Measurements from ENCODE around the gene HSD17B8.

HSD17B8 gene

GRCh38 chr6:33191383-33192104, 12.9 kb upstream of the HSD17B8 start:
- DNase-seq (ENCODE audit: low spot score), result no peak

- no peak for DNase-seq (ENCODE audit: low spot score)
These were observed 12.3 kb upstream of the HSD17B8 start, which contains the start of gene COL11A2 for GRCh38 chr6:33192105-33192646. Gene COL11A2, minus strand, starts transcription at chr6:33192467. Its CDS starts 227 bp downstream, at chr6:33192240.

GRCh38 chr6:33192671-33193602, 11.5 kb upstream of the HSD17B8 start:
- no peak for DNase-seq (ENCODE audit: low spot score)

DNA sequence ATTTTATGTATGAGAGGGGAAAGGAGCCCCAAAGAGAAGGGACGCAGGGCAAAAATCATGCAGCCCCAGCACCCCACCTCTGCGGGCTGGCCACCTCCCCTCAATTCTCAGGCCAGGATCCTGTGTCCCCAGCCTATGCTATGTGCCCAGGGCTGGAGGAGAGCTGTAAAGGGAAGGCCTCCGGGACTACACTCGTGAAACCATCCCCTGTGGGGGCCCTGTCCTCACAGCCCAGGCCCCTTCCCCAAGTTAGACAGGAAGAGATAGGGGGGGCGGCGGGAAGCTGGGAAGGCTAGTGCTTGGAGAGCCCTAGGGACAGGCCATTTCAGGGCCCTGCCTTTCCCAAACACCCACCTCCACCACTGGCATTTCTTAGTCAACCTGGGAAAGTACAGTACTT, 10.8 kb upstream of the HSD17B8 start:
- DNase-seq (ENCODE audit: low spot score), result no peak

- no peak for DNase-seq (ENCODE audit: low spot score)
These were observed 9.9 kb upstream of the HSD17B8 start for GRCh38 chr6:33194431-33194979.

- DNase-seq (ENCODE audit: low spot score), result no peak
These were observed 8.9 kb upstream of the HSD17B8 start for GRCh38 chr6:33195304-33196165.

GRCh38 chr6:33197431-33198048, 6.9 kb upstream of the HSD17B8 start:
- DNase-seq (ENCODE audit: low spot score), result peak; percentile 86

DNA sequence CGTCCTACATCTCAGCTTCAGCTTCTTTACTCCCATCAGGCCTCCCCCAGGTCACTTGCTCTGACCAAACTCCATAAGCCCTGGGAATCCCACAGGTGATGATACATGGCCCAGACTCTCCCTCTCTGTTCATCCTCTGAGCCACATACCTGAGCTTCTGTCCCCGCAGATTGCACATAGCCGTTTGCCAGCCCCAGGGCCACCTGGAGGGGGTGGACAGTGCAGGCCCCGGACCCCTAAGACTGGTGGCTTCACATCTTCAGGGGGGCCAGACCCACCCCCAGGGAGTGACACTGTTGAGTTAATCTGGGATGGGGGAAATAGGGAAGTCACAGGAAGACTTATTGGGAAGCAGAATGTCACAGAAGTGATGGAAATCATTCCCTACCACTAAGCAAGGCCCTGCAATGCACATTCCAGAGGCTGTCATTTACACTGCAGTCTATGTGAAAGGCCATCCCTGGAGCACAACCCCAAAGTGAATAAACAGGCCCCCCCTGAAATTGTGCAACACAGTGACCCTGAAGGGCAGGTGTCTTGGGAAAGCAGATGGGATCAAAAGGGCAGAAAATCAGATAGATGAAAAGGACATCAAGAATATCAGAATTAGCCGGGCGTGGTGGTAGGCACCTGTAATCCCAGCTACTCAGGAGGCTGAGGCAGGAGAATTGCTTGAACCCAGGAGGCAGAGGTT, 6.1 kb upstream of the HSD17B8 start:
- no peak for DNase-seq (ENCODE audit: low spot score)

DNA sequence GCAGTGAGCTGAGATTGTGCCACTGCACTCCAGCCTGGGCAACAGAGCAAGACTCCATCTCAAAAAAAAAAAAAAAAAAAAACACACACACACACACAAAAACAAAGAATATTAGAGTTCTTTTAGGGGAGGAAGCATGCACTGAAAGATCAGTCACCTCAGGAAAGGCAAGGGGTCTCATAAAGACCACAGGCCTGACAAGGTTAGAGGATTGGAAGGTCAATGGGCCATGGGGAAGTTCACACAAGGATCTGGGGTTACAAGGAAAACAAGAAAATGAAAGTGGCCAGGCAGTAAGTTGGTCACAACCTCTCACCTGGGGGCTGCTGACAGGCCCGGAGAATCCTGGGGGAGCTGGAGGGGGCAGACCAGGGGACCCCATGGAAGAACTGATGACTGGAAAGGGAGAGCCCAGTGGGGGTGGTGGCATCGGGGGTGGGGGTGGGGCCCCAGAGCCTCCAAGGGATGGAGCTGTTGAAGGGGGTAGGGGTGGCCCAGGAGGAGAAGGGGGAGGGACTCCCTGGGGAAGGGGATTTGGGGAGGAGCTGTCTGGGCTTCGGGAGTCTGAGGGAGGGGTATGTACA, 5.5 kb upstream of the HSD17B8 start:
- DNase-seq (ENCODE audit: low spot score), result peak; percentile 13

DNA sequence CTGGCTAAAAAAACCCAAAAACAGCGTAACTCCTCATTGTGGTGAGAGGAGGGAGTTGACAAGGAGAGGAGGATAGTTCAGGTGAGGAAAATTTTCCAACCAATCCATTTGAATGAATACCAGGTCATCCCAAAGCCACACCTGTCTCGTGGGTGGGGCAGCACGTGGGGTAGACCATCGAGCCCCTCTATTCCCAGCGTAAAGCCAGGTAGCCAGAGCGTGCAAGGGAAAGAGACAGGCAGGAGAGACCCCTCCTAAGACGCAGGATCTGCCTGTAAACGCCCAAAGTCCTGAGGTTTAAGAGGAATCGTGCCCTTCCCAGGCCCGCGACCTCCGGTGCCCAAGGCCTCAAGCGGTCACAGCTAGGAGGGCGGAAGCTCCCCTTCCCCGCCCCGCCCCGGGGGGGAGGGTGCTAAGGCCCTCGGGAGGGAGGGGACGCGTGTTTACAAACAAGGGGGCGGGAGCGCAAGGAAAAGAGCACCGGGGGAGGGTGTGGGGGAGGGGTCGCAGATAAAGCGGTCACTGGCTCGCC, 4.7 kb upstream of the HSD17B8 start:
- peak; percentile 86 for DNase-seq (ENCODE audit: low spot score)

DNA sequence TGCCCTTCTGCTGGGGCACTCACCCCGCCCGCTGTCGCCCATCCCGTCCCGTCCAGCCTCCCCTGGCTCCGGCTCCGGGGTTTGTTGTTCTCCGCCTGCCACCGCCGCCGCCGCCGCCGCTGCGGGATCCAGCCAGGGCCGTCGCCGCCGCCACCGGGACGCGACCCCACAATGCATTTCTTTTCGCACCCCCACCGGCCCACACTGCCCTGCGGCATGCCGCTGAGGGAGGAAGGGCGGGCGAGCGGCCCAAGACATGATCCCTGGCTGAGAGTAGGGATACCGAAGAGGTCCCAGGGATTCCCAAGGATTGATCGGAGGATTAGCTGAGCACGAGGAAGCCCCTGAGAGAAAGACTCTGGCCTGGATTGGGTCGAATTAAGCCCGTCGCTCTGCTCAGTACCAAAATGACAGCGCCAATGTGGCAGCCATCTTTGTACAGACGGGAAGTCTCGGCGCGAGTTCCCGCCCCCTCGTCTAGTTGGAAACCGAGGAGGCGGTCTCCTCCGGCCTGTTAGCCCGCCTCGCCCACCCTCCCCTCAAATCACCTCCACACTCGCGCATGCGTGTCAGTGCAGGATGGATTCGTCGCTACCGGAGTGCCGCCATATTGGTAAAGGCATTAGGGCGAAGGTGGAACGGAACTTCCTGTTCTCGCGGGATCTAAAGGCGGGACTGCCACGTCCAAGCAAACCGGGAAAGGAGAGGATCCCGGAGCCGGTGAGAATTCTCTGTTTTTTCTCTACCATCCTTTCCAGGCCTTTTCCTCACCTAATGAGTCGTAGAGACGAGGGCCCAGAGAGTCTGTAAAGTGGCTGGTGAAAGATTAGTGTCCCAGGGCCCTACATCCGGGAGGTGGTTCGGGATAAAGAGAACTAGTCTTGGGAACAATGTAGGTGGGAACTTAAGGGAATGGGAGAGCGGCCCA, 4.0 kb upstream of the HSD17B8 start, which contains the start of the genes RXRB and SLC39A7:
RXRB (minus strand) TSS at position 447 of the 928 bp plus-strand sequence; CDS start at position 258, 189 bp downstream.
SLC39A7 (plus strand) TSS at position 649 of the 928 bp plus-strand sequence. CDS start 379 bp downstream, outside the sequence.
- DNase-seq (ENCODE audit: low spot score), result peak; percentile 97

DNA sequence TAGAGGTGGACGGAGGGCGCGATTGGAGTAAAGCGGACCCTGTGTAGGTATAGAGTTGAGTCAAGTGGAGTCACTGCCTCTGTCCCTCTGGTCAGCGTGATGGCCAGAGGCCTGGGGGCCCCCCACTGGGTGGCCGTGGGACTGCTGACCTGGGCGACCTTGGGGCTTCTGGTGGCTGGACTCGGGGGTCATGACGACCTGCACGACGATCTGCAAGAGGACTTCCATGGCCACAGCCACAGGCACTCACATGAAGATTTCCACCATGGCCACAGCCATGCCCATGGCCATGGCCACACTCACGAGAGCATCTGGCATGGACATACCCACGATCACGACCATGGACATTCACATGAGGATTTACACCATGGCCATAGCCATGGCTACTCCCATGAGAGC, 3.3 kb upstream of the HSD17B8 start:
- no peak for DNase-seq (ENCODE audit: low spot score)

GRCh38 chr6:33201935-33202334, 2.5 kb upstream of the HSD17B8 start:
- no peak for DNase-seq (ENCODE audit: low spot score)

DNA sequence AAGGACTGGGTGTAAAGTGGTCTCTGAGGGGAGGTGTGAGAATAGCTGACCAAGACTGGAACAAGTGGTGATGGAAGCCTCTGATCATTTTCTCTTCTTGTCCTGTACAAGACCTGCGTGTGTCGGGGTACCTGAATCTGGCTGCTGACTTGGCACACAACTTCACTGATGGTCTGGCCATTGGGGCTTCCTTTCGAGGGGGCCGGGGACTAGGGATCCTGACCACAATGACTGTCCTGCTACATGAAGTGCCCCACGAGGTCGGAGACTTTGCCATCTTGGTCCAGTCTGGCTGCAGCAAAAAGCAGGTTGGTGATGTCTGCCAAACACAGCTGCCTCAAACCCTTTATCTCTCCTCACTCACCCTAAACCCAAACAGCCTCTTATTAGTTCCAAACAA, 1.7 kb upstream of the HSD17B8 start:
- no peak for DNase-seq (ENCODE audit: low spot score)

- DNase-seq (ENCODE audit: low spot score), result no peak
These were observed 851 bp upstream of the HSD17B8 start for GRCh38 chr6:33203443-33204164.

DNA sequence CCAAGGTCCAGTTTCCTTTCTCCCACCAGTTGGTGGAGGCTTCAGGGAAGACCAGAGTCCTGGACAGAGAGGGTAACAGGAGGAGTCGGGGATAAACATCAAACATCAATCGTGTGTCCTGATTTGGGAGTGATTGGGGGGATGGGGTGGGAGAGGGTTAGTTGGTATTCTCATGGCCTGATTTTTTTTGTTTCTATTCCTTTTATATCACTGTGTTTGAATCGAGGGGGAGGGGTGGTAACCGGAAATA, 365 bp upstream of the HSD17B8 start:
- no peak for DNase-seq (ENCODE audit: low spot score)

GRCh38 chr6:33205191-33206026, 954 bp downstream of the HSD17B8 start:
- peak; percentile 26 for DNase-seq (ENCODE audit: low spot score)

Measured in hematopoietic multipotent progenitor cell treated with erythropoietin and hydrocortisone succinate and interleukin-3 and kit ligand, for 17 days (in vitro differentiated cells).